Renal pelvis (tissue), 4 donors: Measurements from ENCODE around the gene POLR1H. TPM values are rescaled to one million over a fixed set of nuclear protein-coding genes. Genes with fewer than 3 reads are reported as not detected.

Source experiments
- DNase-seq: peaks from one replicate; pipeline ENCODE4 v3.0.0-alpha.2; 2013
- polyA plus RNA-seq, 3 donors: library from polyadenylated mRNA; unstranded; fragments of 120-200 nt; gene quantifications; one replicate each; pipeline ENCODE4 v1.2.1, GENCODE V29; 2013; ENCODE audit not compliant: insufficient read length in 3 of 3

The POLR1H gene
- polyA plus RNA-seq, 3 donors = 37.9 to 42.1 (median 39.1) TPM

- DNase-seq = no peak
Measured at GRCh38 chr6:30075790-30076732, 15.0 kb downstream of the POLR1H start.

- no peak for DNase-seq
Measured at GRCh38 chr6:30077218-30077617, 16.2 kb downstream of the POLR1H start.

- DNase-seq = no peak
Measured at GRCh38 chr6:30087876-30088275, 26.8 kb downstream of the POLR1H start.

GRCh38 chr6:30091577-30092381 is 30.7 kb downstream of the POLR1H start:
- DNase-seq = no peak

- DNase-seq = no peak
Measured at GRCh38 chr6:30092852-30093543, 31.9 kb downstream of the POLR1H start.

- no peak for DNase-seq
Measured at GRCh38 chr6:30093951-30094661, 33.0 kb downstream of the POLR1H start.

GRCh38 chr6:30096829-30097228 is 35.8 kb downstream of the POLR1H start:
- no peak for DNase-seq

GRCh38 chr6:30097902-30098768 is 37.1 kb downstream of the POLR1H start:
- DNase-seq = no peak

GRCh38 chr6:30100154-30100553 is 39.1 kb downstream of the POLR1H start:
- DNase-seq = no peak

- DNase-seq = no peak
Measured at GRCh38 chr6:30100585-30101443, 39.7 kb downstream of the POLR1H start.

- DNase-seq = peak; percentile 73
Measured at GRCh38 chr6:30101444-30102413, 40.7 kb downstream of the POLR1H start.

GRCh38 chr6:30102414-30102969 is 41.4 kb downstream of the POLR1H start:
- DNase-seq = no peak

- peak; percentile 87 for DNase-seq
Measured at GRCh38 chr6:30102970-30103871, 42.2 kb downstream of the POLR1H start.

GRCh38 chr6:30103872-30104179 is 42.8 kb downstream of the POLR1H start:
- no peak for DNase-seq

GRCh38 chr6:30104661-30105060 is 43.6 kb downstream of the POLR1H start:
- DNase-seq = no peak

- no peak for DNase-seq
Measured at GRCh38 chr6:30111266-30111856, 50.3 kb downstream of the POLR1H start.
